Measurements from ENCODE around the gene ABAT.

Gene ABAT

DNA sequence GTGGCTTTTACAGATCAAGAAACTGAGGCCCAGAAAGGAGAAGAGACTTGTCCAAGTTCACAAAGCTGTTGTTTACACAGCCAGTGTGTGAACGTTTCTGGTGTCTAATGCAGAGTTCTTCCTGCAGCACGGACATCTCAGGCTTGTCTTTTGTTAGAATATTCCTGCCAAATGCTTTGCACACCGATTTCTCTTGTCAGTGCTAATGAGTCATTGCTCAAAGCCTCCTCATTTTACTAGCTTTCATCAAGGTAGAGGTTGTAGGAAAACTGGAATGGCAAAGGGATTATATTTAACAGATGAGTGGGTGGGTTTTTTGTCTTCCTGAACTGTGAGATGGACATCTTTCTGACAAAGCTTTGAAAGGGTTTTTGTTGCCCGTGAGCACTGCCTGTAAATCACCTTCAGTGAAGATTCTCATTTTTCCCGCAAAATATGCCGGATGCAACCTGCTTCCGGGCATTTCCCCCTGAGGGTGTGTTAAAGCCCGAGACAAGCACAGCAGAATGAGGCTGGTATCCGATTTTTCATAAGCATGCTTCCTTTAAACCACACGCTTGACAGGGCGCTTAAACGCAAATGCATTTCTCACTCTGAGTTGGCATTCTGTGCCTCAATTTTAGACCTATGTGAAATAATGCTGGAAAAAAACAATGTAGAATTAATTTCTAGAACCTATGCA is 137.9 kb downstream of the ABAT start:
- TF ChIP-seq GLIS3 (CRISPR knock-in tag; IDR thresholded peaks at IDR 0.05), result no peak
- no peak for ATAC-seq

DNA sequence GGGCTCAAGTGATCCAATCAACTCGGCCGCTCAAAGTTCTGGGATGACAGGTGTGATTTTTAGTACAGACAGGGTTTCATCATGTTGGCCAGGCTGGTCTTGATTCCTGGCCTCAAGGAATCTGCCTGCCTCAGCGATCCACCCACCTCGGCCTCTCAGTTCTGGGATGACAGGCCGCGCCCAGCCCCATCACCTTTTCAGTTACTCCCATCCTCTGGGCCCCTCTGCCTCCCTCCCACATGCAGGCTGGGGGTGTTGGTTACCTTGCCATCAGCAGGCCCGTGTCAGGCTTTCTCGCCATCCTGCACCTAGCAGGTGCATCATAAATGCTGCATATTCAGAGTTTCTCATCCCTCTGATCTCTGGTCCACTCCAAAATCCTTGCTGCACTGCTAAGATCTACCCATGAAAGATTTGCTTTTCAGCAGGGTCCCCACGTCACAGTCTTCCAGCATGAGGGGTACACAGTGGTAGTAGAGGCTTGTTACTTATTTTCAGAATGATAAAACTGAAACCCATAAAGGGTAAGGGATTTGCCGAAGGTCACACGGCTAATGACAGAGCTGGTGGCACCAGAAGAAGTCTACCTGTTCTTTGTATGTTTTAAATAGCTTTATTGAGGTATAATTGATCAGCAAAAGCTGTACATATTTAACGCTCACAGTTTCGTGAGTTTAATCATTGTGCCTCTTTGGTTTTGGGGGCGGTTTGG is 139.8 kb downstream of the ABAT start:
- no peak for ATAC-seq
- no peak for TF ChIP-seq BACH2 (CRISPR knock-in tag; IDR thresholded peaks at IDR 0.05; ENCODE audit: borderline replicate concordance)
- no peak for TF ChIP-seq PPARA (CRISPR knock-in tag; IDR thresholded peaks at IDR 0.05; ENCODE audit: borderline replicate concordance)
- no peak for TF ChIP-seq ZNF8 (CRISPR knock-in tag; IDR thresholded peaks at IDR 0.05)
- TF ChIP-seq TOX (CRISPR knock-in tag; IDR thresholded peaks at IDR 0.05; ENCODE audit: borderline replicate concordance), result no peak
- TF ChIP-seq ZNF565 (CRISPR knock-in tag; conservative IDR thresholded peaks at IDR 0.05; ENCODE audit: low read depth), result no peak
- no peak for TF ChIP-seq ZNF70 (CRISPR knock-in tag; IDR thresholded peaks at IDR 0.05)
- TF ChIP-seq, protein P1, sequence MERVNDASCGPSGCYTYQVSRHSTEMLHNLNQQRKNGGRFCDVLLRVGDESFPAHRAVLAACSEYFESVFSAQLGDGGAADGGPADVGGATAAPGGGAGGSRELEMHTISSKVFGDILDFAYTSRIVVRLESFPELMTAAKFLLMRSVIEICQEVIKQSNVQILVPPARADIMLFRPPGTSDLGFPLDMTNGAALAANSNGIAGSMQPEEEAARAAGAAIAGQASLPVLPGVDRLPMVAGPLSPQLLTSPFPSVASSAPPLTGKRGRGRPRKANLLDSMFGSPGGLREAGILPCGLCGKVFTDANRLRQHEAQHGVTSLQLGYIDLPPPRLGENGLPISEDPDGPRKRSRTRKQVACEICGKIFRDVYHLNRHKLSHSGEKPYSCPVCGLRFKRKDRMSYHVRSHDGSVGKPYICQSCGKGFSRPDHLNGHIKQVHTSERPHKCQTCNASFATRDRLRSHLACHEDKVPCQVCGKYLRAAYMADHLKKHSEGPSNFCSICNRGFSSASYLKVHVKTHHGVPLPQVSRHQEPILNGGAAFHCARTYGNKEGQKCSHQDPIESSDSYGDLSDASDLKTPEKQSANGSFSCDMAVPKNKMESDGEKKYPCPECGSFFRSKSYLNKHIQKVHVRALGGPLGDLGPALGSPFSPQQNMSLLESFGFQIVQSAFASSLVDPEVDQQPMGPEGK (CRISPR knock-in tag; IDR thresholded peaks at IDR 0.05; ENCODE audit: borderline replicate concordance), result no peak
- no peak for TF ChIP-seq GLIS3 (CRISPR knock-in tag; IDR thresholded peaks at IDR 0.05)
- TF ChIP-seq ISL1 (CRISPR knock-in tag; IDR thresholded peaks at IDR 0.05), result no peak
- TF ChIP-seq CSDC2 (CRISPR knock-in tag; IDR thresholded peaks at IDR 0.05), result no peak
- TF ChIP-seq, protein P2, sequence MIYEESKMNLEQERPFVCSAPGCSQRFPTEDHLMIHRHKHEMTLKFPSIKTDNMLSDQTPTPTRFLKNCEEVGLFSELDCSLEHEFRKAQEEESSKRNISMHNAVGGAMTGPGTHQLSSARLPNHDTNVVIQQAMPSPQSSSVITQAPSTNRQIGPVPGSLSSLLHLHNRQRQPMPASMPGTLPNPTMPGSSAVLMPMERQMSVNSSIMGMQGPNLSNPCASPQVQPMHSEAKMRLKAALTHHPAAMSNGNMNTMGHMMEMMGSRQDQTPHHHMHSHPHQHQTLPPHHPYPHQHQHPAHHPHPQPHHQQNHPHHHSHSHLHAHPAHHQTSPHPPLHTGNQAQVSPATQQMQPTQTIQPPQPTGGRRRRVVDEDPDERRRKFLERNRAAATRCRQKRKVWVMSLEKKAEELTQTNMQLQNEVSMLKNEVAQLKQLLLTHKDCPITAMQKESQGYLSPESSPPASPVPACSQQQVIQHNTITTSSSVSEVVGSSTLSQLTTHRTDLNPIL (CRISPR knock-in tag; IDR thresholded peaks at IDR 0.05; ENCODE audit: low read depth), result no peak
- no peak for TF ChIP-seq ZFP3 (CRISPR knock-in tag; IDR thresholded peaks at IDR 0.05)
- TF ChIP-seq SNAI2 (CRISPR knock-in tag; IDR thresholded peaks at IDR 0.05), result no peak
- TF ChIP-seq, protein P3, sequence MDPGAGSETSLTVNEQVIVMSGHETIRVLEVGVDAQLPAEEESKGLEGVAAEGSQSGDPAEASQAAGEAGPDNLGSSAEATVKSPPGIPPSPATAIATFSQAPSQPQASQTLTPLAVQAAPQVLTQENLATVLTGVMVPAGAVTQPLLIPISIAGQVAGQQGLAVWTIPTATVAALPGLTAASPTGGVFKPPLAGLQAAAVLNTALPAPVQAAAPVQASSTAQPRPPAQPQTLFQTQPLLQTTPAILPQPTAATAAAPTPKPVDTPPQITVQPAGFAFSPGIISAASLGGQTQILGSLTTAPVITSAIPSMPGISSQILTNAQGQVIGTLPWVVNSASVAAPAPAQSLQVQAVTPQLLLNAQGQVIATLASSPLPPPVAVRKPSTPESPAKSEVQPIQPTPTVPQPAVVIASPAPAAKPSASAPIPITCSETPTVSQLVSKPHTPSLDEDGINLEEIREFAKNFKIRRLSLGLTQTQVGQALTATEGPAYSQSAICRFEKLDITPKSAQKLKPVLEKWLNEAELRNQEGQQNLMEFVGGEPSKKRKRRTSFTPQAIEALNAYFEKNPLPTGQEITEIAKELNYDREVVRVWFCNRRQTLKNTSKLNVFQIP (CRISPR knock-in tag; IDR thresholded peaks at IDR 0.05; ENCODE audit: borderline replicate concordance, low read depth), result no peak
- TF ChIP-seq, protein P4, sequence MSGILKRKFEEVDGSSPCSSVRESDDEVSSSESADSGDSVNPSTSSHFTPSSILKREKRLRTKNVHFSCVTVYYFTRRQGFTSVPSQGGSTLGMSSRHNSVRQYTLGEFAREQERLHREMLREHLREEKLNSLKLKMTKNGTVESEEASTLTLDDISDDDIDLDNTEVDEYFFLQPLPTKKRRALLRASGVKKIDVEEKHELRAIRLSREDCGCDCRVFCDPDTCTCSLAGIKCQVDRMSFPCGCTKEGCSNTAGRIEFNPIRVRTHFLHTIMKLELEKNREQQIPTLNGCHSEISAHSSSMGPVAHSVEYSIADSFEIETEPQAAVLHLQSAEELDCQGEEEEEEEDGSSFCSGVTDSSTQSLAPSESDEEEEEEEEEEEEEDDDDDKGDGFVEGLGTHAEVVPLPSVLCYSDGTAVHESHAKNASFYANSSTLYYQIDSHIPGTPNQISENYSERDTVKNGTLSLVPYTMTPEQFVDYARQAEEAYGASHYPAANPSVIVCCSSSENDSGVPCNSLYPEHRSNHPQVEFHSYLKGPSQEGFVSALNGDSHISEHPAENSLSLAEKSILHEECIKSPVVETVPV (CRISPR knock-in tag; IDR thresholded peaks at IDR 0.05), result no peak
- no peak for TF ChIP-seq ESRRG (CRISPR knock-in tag; IDR thresholded peaks at IDR 0.05)

DNA sequence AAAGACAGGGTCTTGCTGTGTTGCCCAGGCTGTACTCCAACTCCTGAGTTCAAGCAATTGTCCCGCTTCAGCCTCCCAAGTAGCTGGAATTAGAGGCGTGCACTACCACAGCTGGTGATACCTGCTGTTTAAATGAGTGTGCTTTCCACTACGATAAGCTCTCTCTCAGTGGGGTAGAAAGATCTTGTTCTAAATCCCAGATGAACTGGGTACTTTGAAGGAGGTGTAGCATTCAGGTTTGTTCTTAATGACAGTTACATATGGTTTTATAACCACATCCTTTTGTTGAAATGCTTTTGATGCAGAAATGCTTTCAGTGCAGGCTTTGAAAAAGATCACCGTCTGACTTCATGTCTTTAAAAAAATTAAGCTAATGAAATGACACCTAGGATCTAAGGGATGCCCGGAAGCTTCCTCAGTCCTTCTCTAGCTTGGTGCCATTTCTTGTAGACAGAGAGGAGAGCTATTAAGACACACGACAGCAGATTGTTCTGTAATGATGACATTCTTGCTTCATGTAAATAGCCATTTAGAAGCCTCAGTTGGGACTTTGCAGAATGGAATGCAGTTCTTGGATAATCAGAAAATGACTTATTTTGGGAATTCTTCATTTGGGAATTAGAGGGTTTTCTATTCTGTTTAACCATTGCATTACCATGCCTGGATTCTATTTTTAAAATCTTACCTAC is 142.7 kb downstream of the ABAT start:
- no peak for ATAC-seq
- TF ChIP-seq, protein P3 (CRISPR knock-in tag; IDR thresholded peaks at IDR 0.05; ENCODE audit: borderline replicate concordance, low read depth), result no peak
- no peak for TF ChIP-seq ZNF8 (CRISPR knock-in tag; IDR thresholded peaks at IDR 0.05)
- TF ChIP-seq ZNF70 (CRISPR knock-in tag; IDR thresholded peaks at IDR 0.05), result no peak

DNA sequence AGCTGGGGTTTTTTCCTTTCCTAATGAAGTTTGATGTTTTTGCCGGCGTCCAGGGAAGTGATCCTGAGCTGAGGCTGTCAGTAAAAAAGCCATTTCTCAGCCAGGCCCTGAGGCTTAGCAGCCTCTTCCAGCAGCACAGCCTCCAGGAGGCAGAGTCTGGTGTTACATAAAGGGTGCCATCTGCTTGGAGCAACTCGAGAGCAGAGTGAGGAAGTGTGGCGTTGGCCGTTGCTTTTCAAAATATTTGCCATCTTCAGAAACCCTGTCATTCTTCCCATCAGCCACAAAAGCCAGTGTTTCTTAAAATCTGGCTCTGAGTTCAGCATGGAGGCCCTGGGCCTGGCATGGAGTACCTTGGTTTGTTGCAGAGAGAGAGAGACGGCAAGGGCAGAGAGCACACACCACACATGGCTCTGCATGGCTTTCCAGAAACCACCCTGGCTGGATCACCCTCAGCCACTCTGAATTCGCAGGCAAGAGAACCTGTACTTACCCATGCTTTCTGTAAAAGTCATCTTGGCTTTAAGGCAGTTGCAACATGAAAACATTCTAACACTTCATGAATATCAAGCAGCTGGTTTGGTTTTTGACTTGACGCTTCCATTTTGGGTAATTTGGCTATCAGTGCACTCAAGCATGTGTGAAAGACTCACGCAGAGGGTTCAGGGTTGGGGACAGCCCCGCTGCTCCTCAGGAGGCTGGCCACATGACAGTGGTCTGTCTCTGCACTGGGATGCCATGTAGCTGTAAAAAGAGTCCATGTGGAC is 144.3 kb downstream of the ABAT start:
- TF ChIP-seq ZNF70 (CRISPR knock-in tag; IDR thresholded peaks at IDR 0.05), result no peak
- TF ChIP-seq, protein P2 (CRISPR knock-in tag; IDR thresholded peaks at IDR 0.05; ENCODE audit: low read depth), result no peak
- TF ChIP-seq ZFP3 (CRISPR knock-in tag; IDR thresholded peaks at IDR 0.05), result no peak
- TF ChIP-seq, protein P3 (CRISPR knock-in tag; IDR thresholded peaks at IDR 0.05; ENCODE audit: borderline replicate concordance, low read depth), result no peak
- no peak for TF ChIP-seq RARB (CRISPR knock-in tag; IDR thresholded peaks at IDR 0.05)
- TF ChIP-seq ZNF8 (CRISPR knock-in tag; IDR thresholded peaks at IDR 0.05), result no peak
- TF ChIP-seq, protein P1 (CRISPR knock-in tag; IDR thresholded peaks at IDR 0.05; ENCODE audit: borderline replicate concordance), result no peak
- TF ChIP-seq ZC3H10 (CRISPR knock-in tag; IDR thresholded peaks at IDR 0.05), result no peak
- TF ChIP-seq SNAI2 (CRISPR knock-in tag; IDR thresholded peaks at IDR 0.05), result no peak
- no peak for TF ChIP-seq ISL1 (CRISPR knock-in tag; IDR thresholded peaks at IDR 0.05)
- ATAC-seq, result no peak

All from SK-N-SH treated with all-trans-retinoic acid at 6 μM for 48 hours (cell line).